ENCODE measurements around the gene CRTC3. TPM values are rescaled to one million over a fixed set of nuclear protein-coding genes. Genes with fewer than 3 reads are reported as not detected.
A peak's percentile ranks its signal among the peaks of the same experiment; 100 is the strongest.

Gene CRTC3
- total RNA-seq, 2 experiments from 2014 or later = 90.7 to 92.4 TPM

DNA sequence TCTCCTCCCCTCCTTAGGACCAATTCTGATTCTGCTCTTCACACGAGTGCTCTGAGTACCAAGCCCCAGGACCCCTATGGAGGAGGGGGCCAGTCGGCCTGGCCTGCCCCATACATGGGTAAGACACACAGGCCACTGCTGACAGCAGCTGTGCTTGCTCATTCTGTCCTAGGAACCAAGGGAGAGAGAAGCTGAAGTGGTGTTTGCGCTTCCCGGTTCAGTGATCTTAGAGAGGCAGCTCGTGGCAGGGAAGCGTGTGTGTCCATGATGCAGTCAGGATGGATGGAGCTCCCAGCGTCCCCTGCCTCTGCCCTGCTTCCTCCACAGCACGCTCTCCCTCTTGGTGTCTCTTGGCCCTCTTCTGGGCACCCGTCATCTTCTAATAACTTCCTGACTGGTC is 77.6 kb downstream of the CRTC3 start:
- intact Hi-C loops (cut with DNase I, micrococcal nuclease) = no loop called here
- POLR2A ChIA-PET = no interaction called here

DNA sequence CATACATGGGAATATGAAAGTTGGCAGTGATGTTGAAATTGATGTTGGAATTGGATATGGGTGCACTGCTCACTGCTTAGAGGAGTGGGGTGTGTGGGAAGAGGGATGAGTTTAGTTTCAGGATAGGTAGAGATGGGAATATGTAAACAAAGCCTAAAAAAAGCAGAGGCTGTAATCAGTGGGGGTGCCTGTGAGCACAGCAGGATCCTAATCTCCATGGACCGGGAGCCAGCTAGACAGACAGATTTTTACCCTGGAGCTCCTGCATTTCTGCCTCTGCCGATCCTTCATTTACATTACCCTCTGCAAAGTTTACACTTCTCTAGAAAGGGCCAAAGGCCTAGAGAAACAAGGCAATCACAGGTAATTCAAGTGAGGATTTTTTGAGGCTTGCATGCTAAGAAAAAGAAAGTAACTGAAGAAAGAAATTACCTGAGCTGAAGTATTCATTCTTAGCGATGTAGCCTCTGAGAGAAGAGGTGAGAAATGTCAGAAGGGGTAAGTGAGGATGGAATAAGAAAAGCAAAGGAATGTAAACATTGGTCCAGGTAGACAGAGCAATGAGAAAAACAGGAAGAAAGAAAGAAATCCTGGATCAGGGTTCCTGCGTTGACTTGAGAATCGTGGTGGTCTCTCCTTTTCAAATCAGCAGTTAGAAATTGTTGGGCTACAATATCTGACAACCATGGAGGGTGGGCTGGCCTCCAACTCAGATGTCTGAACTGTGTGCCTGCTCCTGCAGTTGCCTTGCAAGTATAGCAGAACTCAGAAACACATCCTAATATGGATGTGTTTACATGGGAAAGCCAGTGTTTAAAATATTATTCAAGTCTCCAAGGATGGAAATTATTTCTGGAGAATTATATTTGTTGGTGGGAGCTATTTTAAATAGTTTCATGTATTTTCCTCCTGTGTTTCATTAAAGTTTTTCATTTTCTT is 79.8 kb downstream of the CRTC3 start:
- Mint-ChIP-seq H3K4me1 (ENCODE audit: low read depth) (peaks cover 39% of the 10 kb centered on the region), H3K27me3 (no peaks in the 10 kb centered on the region), H3K27ac (peak overlapping the region; percentile 0), H3K9me3 (no peaks in the 10 kb centered on the region), H3K36me3 (ENCODE audit: low read depth) (peaks cover 91% of the 10 kb centered on the region), H3K4me3 (no peak overlapping the region)
- Histone ChIP-seq H3K27ac (ENCODE audit: low read depth in 1 of 2, low read length in 2 of 2) (no peak overlapping the region), H3K4me1 (ENCODE audit: insufficient read depth, low read length) (no peaks in the 10 kb centered on the region), H3K9me3 (ENCODE audit: control insufficient read depth in 1 of 2, insufficient read depth in 1 of 2, low read length in 2 of 2) (no peaks in the 10 kb centered on the region), H3K36me3 (ENCODE audit: insufficient read depth, low read length) (peaks cover 71% of the 10 kb centered on the region), H3K4me3 (ENCODE audit: low read length) (no peak overlapping the region), H3K27me3 (ENCODE audit: control insufficient read depth in 1 of 2, insufficient read depth in 2 of 2, low read length in 2 of 2) (no peaks in the 10 kb centered on the region)
- intact Hi-C loops (cut with DNase I, micrococcal nuclease) = loop anchor here in 1 of 2 experiments (5.0 kb wide), 1 partner anchor 32 kb away; no protein-coding TSS in a partner anchor
- CTCF ChIA-PET = no interaction called here
- ATAC-seq (ENCODE audit: poor library complexity) (no peak), DNase-seq (no peak)
- POLR2A ChIA-PET = no interaction called here
- TF ChIP-seq, protein P1, sequence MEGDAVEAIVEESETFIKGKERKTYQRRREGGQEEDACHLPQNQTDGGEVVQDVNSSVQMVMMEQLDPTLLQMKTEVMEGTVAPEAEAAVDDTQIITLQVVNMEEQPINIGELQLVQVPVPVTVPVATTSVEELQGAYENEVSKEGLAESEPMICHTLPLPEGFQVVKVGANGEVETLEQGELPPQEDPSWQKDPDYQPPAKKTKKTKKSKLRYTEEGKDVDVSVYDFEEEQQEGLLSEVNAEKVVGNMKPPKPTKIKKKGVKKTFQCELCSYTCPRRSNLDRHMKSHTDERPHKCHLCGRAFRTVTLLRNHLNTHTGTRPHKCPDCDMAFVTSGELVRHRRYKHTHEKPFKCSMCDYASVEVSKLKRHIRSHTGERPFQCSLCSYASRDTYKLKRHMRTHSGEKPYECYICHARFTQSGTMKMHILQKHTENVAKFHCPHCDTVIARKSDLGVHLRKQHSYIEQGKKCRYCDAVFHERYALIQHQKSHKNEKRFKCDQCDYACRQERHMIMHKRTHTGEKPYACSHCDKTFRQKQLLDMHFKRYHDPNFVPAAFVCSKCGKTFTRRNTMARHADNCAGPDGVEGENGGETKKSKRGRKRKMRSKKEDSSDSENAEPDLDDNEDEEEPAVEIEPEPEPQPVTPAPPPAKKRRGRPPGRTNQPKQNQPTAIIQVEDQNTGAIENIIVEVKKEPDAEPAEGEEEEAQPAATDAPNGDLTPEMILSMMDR (IDR thresholded peaks at IDR 0.05) = no peak

More for the DNA sequence above, 77.6 kb downstream of the CRTC3 start:
- Mint-ChIP-seq H3K4me1 (ENCODE audit: low read depth) (peaks cover 36% of the 10 kb centered on the region), H3K27ac (peak overlapping the region; percentile 39), H3K36me3 (ENCODE audit: low read depth) (peaks cover 87% of the 10 kb centered on the region), H3K27me3 (no peaks in the 10 kb centered on the region), H3K4me3 (no peak overlapping the region), H3K9me3 (no peaks in the 10 kb centered on the region)
- peaks cover 5% of the 10 kb centered on the region for H3K4me1 ChIP-seq (ENCODE audit: insufficient read depth, low read length)
- H3K27ac ChIP-seq (ENCODE audit: low read depth in 1 of 2, low read length in 2 of 2) = no peak overlapping the region
- no peak for ATAC-seq (ENCODE audit: poor library complexity)
- H3K36me3 ChIP-seq (ENCODE audit: insufficient read depth, low read length) = peaks cover 59% of the 10 kb centered on the region
- TF ChIP-seq, protein P1 (IDR thresholded peaks at IDR 0.05) = no peak
- H3K4me3 ChIP-seq (ENCODE audit: low read length) = no peak overlapping the region
- DNase-seq = no peak
- CTCF ChIA-PET = no interaction called here
- no peaks in the 10 kb centered on the region for H3K9me3 ChIP-seq (ENCODE audit: control insufficient read depth in 1 of 2, insufficient read depth in 1 of 2, low read length in 2 of 2)
- H3K27me3 ChIP-seq (ENCODE audit: control insufficient read depth in 1 of 2, insufficient read depth in 2 of 2, low read length in 2 of 2) = no peaks in the 10 kb centered on the region

DNA sequence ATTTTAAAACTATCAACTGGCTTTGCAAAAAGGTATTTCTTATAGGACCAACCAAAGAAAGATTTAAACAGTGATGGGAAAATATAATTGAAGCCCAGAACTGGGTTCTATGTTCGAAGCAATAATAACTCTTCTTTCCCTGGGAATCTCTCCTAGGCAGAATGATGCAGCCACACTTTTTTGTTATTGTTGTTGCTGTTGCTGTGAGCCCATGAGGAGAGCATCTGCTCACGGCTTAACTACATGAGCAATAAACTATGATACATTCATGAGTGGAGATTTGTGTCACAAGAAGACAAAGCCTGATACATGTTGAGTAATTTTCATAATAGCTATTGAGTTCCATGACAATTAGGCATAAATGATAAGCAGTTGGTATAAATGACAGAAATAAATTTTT is 80.5 kb downstream of the CRTC3 start:
- no peak overlapping the region for H3K4me3 Mint-ChIP-seq
- Histone ChIP-seq H3K36me3 (ENCODE audit: insufficient read depth, low read length) (peaks cover 66% of the 10 kb centered on the region), H3K27ac (ENCODE audit: low read depth in 1 of 2, low read length in 2 of 2) (no peak overlapping the region), H3K4me3 (ENCODE audit: low read length) (no peak overlapping the region), H3K27me3 (ENCODE audit: control insufficient read depth in 1 of 2, insufficient read depth in 2 of 2, low read length in 2 of 2) (no peaks in the 10 kb centered on the region), H3K9me3 (ENCODE audit: control insufficient read depth in 1 of 2, insufficient read depth in 1 of 2, low read length in 2 of 2) (no peaks in the 10 kb centered on the region), H3K4me1 (ENCODE audit: insufficient read depth, low read length) (no peaks in the 10 kb centered on the region)
- ChIA-PET POLR2A (no interaction called here), CTCF (no interaction called here)
- H3K36me3 Mint-ChIP-seq (ENCODE audit: low read depth) = peaks cover 91% of the 10 kb centered on the region
- peaks cover 33% of the 10 kb centered on the region for H3K4me1 Mint-ChIP-seq (ENCODE audit: low read depth)
- DNase-seq (no peak), ATAC-seq (ENCODE audit: poor library complexity) (no peak)
- H3K27me3 Mint-ChIP-seq = no peaks in the 10 kb centered on the region
- no peak overlapping the region for H3K27ac Mint-ChIP-seq
- TF ChIP-seq, protein P1 (IDR thresholded peaks at IDR 0.05) = no peak
- H3K9me3 Mint-ChIP-seq = no peaks in the 10 kb centered on the region
- intact Hi-C loops (cut with DNase I, micrococcal nuclease) = loop anchor here in 1 of 2 experiments (5.0 kb wide), 1 partner anchor 33 kb away; no protein-coding TSS in a partner anchor

Data from CD4-positive, alpha-beta T cell (primary cell).